Activated naive CD4-positive, alpha-beta T cell treated with anti-CD3 and anti-CD28 coated beads for 36 hours (primary cell): ENCODE measurements around the gene FOXP4. TPM values are rescaled to one million over a fixed set of nuclear protein-coding genes. Genes with fewer than 3 reads are reported as not detected.

Experiments
- CTCF ChIA-PET: fragments of 350-600 bp; sonication (Branson Sonifier 250); formaldehyde crosslinking; loops from one replicate; lab custom pipeline; 2021; ENCODE audit warnings: antibody characterized with exemption; lab: Charles Lee
- DNase-seq: peaks from one replicate; pipeline ENCODE4 v3.0.0-alpha.2; 2020
- H3K27ac Mint-ChIP-seq: one replicate; pipeline ENCODE4 v1.8.0; 2021; ENCODE audit warnings: mild to moderate bottlenecking, mixed read lengths
- H3K27me3 Mint-ChIP-seq: one replicate; pipeline ENCODE4 v1.8.0; 2021; ENCODE audit warnings: low read depth, mixed read lengths
- H3K36me3 Mint-ChIP-seq: one replicate; pipeline ENCODE4 v1.8.0; 2021; ENCODE audit warnings: low read depth, mixed read lengths
- H3K4me1 Mint-ChIP-seq: one replicate; pipeline ENCODE4 v1.8.0; 2021; ENCODE audit warnings: low read depth, mixed read lengths
- H3K4me3 Mint-ChIP-seq: one replicate; pipeline ENCODE4 v1.8.0; 2021; ENCODE audit warnings: mild to moderate bottlenecking, moderate library complexity, mixed read lengths
- H3K9me3 Mint-ChIP-seq: one replicate; pipeline ENCODE4 v1.8.0; 2021; ENCODE audit warnings: mixed read lengths
- intact Hi-C: fragments of 100-400 bp; cut with micrococcal nuclease; formaldehyde crosslinking; loops from one replicate; pipeline ENCODE4 v1.15.1; 2023
- total RNA-seq, 2 experiments: library from RNA; stranded (reverse); gene quantifications; one replicate each; pipeline ENCODE4 v1.2.3, GENCODE V29; 2021

The FOXP4 gene
- total RNA-seq, 2 experiments from 2014 or later, result 15.9 to 16.0 TPM

DNA sequence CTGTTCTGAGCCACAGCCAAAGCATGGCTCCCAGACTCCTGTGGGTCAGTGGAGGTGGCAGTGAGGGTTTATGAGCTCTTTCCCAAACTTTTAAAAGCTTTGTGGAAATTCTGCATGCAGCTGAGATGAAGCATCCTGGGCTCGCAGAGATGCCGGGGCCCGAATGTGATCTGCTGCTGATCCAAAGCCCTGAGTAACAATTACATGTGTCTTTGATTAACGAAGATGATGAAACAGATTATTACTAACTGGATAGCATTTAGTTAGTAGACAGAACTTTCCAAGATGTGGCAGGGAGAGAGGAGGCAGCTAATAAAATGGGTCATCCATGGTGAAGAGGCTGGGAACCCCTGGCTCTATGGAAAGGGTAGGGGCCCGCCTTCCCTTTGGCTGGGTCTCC, 48.1 kb downstream of the FOXP4 start:
- H3K27me3 Mint-ChIP-seq, result no peaks in the 10 kb centered on the region

GRCh38 chr6:41594766-41595165, 48.6 kb downstream of the FOXP4 start:
- Mint-ChIP-seq H3K36me3 (peaks cover 4% of the 10 kb centered on the region), H3K27ac (no peak overlapping the region), H3K4me1 (no peaks in the 10 kb centered on the region), H3K27me3 (no peaks in the 10 kb centered on the region), H3K4me3 (no peak overlapping the region), H3K9me3 (no peaks in the 10 kb centered on the region)
- CTCF ChIA-PET, result interaction anchor here (1.2 to 5.4 kb wide), 4 partner anchors 88 to 226 kb away, joined by 3 to 50 read pairs (median 4); no protein-coding TSS in a partner anchor
- no peak for DNase-seq
- intact Hi-C loops, result loop anchor here (5.0 kb wide), 1 partner anchor 287 kb away; no protein-coding TSS in a partner anchor

More for the DNA sequence above, 48.1 kb downstream of the FOXP4 start:
- intact Hi-C loops, result loop anchor here (5.0 kb wide), 1 partner anchor 287 kb away; no protein-coding TSS in a partner anchor
- DNase-seq, result no peak
- H3K4me1 Mint-ChIP-seq, result no peaks in the 10 kb centered on the region
- no peak overlapping the region for H3K27ac Mint-ChIP-seq
- H3K4me3 Mint-ChIP-seq, result no peak overlapping the region
- H3K9me3 Mint-ChIP-seq, result no peaks in the 10 kb centered on the region
- CTCF ChIA-PET, result interaction anchor here (1.2 to 5.4 kb wide), 4 partner anchors 89 to 226 kb away, joined by 3 to 50 read pairs (median 4); no protein-coding TSS in a partner anchor
- H3K36me3 Mint-ChIP-seq, result peaks cover 4% of the 10 kb centered on the region

DNA sequence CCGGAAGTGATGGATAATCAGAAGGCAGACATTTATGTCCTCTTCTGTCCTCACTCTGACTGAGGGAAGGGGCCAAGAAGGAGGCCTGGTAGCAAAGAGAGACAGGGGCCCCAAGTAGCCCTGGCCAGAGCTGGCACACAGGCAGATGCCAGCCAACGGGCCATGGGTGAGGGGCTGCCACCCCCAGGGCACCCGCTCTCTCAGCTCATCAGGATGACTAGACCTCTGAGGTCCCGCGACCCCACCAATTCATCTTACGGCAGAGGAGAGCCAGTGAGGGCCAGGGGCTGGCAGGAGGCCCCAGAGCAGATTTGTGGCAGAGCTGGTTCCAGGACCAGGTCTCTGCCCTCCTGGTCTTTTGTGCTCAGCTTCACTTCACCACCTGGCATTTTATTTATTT, 49.0 kb downstream of the FOXP4 start:
- Mint-ChIP-seq H3K4me3 (no peak overlapping the region), H3K27me3 (no peaks in the 10 kb centered on the region), H3K27ac (no peak overlapping the region), H3K9me3 (no peaks in the 10 kb centered on the region), H3K36me3 (peaks cover 4% of the 10 kb centered on the region), H3K4me1 (no peaks in the 10 kb centered on the region)
- CTCF ChIA-PET, result interaction anchor here (0.6 to 5.4 kb wide), 5 partner anchors 86 to 227 kb away, joined by 3 to 50 read pairs (median 4); no protein-coding TSS in a partner anchor
- DNase-seq, result no peak
- intact Hi-C loops, result no loop called here

- H3K9me3 Mint-ChIP-seq, result no peaks in the 10 kb centered on the region
- H3K36me3 Mint-ChIP-seq, result peaks cover 4% of the 10 kb centered on the region
- intact Hi-C loops, result no loop called here
- no peaks in the 10 kb centered on the region for H3K27me3 Mint-ChIP-seq
- no peak for DNase-seq
- CTCF ChIA-PET, result interaction anchor here (0.5 to 1.7 kb wide), 5 partner anchors 10 to 228 kb away, joined by 3 to 7 read pairs (median 5); no protein-coding TSS in a partner anchor
- no peak overlapping the region for H3K27ac Mint-ChIP-seq
- H3K4me3 Mint-ChIP-seq, result no peak overlapping the region
- no peaks in the 10 kb centered on the region for H3K4me1 Mint-ChIP-seq
Measured at GRCh38 chr6:41596096-41596685, 50.0 kb downstream of the FOXP4 start.

GRCh38 chr6:41596807-41597206, 50.6 kb downstream of the FOXP4 start:
- H3K9me3 Mint-ChIP-seq, result no peaks in the 10 kb centered on the region
- no peak overlapping the region for H3K4me3 Mint-ChIP-seq
- H3K27ac Mint-ChIP-seq, result no peak overlapping the region
- no peak for DNase-seq
- CTCF ChIA-PET, result interaction anchor here (0.5 to 1.7 kb wide), 2 partner anchors 10 to 171 kb away, joined by 5 to 7 read pairs; no protein-coding TSS in a partner anchor
- no peaks in the 10 kb centered on the region for H3K4me1 Mint-ChIP-seq
- intact Hi-C loops, result no loop called here
- no peaks in the 10 kb centered on the region for H3K27me3 Mint-ChIP-seq
- H3K36me3 Mint-ChIP-seq, result peaks cover 3% of the 10 kb centered on the region

DNA sequence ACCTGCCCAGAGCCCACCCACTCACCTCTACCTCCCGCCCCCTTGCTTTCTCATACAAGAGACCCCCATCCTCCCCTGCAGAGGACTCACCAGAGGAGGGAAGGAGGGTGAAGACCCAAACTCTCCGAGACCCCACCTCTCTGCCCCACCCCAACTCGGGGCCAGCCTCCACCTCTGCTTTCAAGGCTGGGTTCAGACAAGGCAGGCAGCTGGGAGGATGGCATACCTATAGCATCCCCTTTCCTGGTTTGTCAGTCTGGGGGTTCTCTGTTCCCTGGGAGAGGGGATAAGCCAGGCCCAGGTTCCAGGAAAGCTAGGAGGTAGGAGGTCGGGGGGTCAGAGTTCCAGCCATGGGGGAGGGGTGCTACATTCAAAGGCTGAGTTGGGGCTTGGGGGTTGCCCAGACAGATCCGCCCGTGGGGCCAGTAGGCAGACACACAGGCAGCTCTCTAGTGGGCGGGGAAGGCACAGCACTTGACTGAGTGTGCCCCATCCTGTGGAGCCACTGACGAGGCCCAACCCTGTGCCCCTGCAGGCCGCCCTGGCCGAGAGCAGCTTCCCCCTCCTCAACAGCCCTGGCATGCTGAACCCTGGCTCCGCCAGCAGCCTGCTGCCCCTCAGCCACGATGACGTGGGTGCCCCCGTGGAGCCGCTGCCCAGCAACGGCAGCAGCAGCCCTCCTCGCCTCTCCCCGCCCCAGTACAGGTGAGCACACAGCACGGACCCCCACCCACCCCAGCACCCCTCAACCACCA, 51.2 kb downstream of the FOXP4 start:
- Mint-ChIP-seq H3K36me3 (peaks cover 2% of the 10 kb centered on the region), H3K27me3 (no peaks in the 10 kb centered on the region), H3K27ac (no peak overlapping the region), H3K4me3 (no peak overlapping the region), H3K4me1 (no peaks in the 10 kb centered on the region), H3K9me3 (no peaks in the 10 kb centered on the region)
- no peak for DNase-seq
- CTCF ChIA-PET, result interaction anchor here (0.7 to 1.7 kb wide), 2 partner anchors 9 to 172 kb away, joined by 3 to 5 read pairs; no protein-coding TSS in a partner anchor
- intact Hi-C loops, result no loop called here

DNA sequence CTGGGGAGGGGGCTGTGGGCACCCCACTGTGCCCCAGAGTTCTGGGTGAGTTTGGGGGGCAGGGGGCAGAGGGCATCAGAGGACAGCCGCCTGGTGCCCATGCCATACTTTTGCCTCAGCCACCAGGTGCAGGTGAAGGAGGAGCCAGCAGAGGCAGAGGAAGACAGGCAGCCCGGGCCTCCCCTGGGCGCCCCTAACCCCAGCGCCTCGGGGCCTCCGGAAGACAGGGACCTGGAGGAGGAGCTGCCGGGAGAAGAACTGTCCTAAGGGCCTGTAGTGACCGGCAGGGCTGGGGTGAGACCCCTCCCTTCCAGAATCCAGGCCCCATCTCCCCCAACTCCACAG, 52.5 kb downstream of the FOXP4 start:
- H3K36me3 Mint-ChIP-seq, result no peaks in the 10 kb centered on the region
- CTCF ChIA-PET, result interaction anchor here (1.9 kb wide), 1 partner anchor 85 kb away, joined by 10 read pairs; no protein-coding TSS in a partner anchor
- H3K4me3 Mint-ChIP-seq, result no peak overlapping the region
- intact Hi-C loops, result no loop called here
- no peaks in the 10 kb centered on the region for H3K27me3 Mint-ChIP-seq
- H3K9me3 Mint-ChIP-seq, result no peaks in the 10 kb centered on the region
- DNase-seq, result no peak
- H3K27ac Mint-ChIP-seq, result no peak overlapping the region
- H3K4me1 Mint-ChIP-seq, result peaks cover 4% of the 10 kb centered on the region

DNA sequence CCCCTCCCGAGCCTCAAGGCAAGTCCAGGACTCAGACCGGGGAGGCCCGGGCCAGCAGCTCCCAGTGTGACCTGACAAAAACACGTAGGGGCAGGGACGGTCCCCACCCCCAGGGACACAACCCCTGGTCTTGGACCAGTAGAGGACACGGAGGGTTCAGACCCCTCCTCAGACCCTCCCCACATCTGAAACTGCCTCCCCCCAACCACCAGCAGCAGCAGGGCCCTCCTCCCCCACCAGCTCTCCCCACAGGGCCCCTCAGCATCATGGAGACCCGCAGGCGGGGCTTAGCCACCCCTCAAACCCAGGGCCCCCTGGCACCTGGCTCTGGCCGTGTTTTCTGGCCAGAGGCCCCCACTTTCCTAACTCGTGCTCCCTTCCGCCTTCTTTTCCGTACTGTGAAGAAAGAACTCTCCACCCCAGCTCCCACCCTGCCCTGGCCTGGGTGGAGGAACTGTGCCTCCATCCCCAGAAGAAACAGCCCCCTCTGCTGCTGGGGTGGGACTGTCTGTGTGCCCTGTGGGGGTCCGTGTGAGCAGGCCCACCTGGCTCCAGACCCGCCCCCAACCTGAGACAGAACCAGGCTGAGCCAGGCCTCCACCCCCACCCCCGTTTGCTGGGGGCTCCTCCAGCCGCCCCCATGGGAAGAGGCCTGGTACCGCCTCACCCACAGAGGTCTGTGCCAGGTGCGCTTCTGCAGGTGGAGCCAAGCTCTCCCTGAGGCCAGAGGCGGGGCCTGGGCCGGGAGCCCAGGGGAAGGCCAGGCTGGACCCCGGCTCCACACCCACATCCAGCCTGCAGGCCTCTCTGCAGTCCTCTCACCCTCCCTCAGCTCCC, 53.1 kb downstream of the FOXP4 start:
- Mint-ChIP-seq H3K4me1 (peaks cover 4% of the 10 kb centered on the region), H3K4me3 (no peak overlapping the region), H3K36me3 (no peaks in the 10 kb centered on the region), H3K27ac (no peak overlapping the region), H3K9me3 (no peaks in the 10 kb centered on the region), H3K27me3 (no peaks in the 10 kb centered on the region)
- no peak for DNase-seq
- CTCF ChIA-PET, result interaction anchor here (1.9 kb wide), 1 partner anchor 84 kb away, joined by 10 read pairs; no protein-coding TSS in a partner anchor
- intact Hi-C loops, result no loop called here

DNA sequence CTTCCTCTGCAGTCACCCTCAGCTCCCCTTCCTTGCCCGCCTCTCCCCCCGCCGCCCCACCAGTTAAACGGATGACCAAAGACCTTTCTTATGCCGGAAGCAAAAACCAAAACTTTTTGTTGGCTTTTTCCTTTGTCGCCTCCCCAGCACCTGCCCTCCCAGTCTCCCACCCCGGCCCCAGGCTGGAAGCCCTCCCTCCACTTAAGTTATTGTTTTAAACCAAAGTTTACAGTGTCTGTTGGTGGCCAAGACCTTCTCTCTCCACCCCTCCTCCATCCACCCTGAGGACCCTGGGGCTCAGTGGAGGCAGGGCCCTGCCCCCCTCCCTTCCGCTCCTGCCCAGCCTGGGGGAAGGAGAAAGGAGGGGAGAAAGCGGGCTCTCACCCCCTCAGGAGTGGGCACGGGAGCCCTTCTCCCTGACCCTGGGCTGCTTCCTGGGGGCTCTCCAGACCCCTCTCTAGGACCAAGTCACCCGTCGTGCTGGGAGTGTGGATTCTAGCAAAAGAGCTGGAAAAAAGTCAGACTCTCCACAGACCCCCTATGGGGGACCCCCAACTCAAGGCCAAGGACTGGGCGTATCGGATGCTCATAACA, 53.8 kb downstream of the FOXP4 start:
- H3K4me3 Mint-ChIP-seq, result no peak overlapping the region
- CTCF ChIA-PET, result interaction anchor here (1.2 to 1.9 kb wide), 2 partner anchors 84 to 161 kb away, joined by 4 to 10 read pairs; no protein-coding TSS in a partner anchor

DNA sequence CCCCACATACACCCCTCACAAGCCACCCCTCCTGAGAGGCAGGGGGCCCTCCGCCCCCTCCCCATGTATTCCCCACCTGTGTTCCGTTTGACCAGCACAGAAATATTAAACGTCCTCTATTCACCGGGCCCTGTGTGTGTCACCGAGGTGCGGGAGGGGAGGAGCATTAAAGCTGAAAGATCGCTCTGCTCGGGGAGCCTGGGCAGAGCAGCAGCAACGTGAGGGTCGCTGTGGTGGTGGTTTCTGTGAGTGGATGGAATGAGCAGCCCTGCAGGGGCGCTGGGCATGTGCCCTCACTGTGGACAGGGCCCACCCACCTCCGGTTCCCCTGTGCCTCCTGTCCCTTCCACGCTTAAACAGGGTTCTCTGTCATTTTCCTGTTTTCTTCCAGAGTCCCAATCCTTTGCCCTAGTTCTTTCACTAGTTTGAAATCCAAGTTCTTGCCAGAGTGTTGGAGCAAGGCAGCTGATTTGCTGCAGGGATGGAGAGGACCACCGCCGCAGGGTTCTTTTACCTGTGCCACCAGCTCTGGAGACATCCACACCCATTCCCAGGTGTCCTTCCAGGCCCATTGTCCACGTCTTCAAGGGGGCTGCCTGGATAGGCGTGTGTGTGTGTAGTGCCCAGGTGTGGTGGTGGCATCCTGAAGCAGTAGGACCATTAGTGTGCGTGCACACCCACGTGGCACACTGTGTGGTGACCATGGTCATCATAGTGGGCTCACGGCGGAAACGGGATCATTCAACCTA, 54.5 kb downstream of the FOXP4 start:
- H3K27ac Mint-ChIP-seq, result peak overlapping the region; percentile 24
- no peaks in the 10 kb centered on the region for H3K36me3 Mint-ChIP-seq
- H3K4me1 Mint-ChIP-seq, result peaks cover 4% of the 10 kb centered on the region
- intact Hi-C loops, result loop anchor here (10.0 kb wide), 1 partner anchor 444 kb away; no protein-coding TSS in a partner anchor
- H3K9me3 Mint-ChIP-seq, result no peaks in the 10 kb centered on the region
- DNase-seq, result no peak
- H3K27me3 Mint-ChIP-seq, result no peaks in the 10 kb centered on the region
- CTCF ChIA-PET, result interaction anchor here (1.2 to 3.7 kb wide), 3 partner anchors 79 to 162 kb away, joined by 4 to 65 read pairs (median 39); no protein-coding TSS in a partner anchor
- H3K4me3 Mint-ChIP-seq, result no peak overlapping the region

More for the DNA sequence above, 53.8 kb downstream of the FOXP4 start:
- intact Hi-C loops, result loop anchor here (10.0 kb wide), 1 partner anchor 445 kb away; no protein-coding TSS in a partner anchor
- DNase-seq, result no peak
- peaks cover 4% of the 10 kb centered on the region for H3K4me1 Mint-ChIP-seq
- H3K9me3 Mint-ChIP-seq, result no peaks in the 10 kb centered on the region
- H3K27ac Mint-ChIP-seq, result no peak overlapping the region
- H3K27me3 Mint-ChIP-seq, result no peaks in the 10 kb centered on the region
- no peaks in the 10 kb centered on the region for H3K36me3 Mint-ChIP-seq

DNA sequence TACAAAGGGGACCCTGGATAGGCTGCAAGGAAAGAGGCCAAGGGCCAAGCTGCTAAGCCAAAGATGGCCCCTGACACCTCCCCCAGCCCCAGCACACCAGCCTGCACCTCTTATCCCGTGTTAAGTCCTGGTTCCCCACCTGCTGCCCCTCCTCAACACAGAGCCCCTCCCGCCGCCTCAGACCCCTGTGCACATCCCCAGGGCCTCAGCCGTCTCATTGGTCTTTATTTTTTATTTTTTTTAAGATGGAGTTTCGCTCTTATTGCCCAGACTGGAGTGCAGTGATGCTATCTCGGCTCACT, 55.0 kb downstream of the FOXP4 start:
- CTCF ChIA-PET, result interaction anchor here (1.2 to 3.7 kb wide), 3 partner anchors 79 to 162 kb away, joined by 4 to 65 read pairs (median 39); no protein-coding TSS in a partner anchor
- intact Hi-C loops, result loop anchor here (10.0 kb wide), 1 partner anchor 444 kb away; no protein-coding TSS in a partner anchor

More for the DNA sequence above, 55.0 kb downstream of the FOXP4 start:
- Mint-ChIP-seq H3K4me3 (no peak overlapping the region), H3K36me3 (no peaks in the 10 kb centered on the region), H3K9me3 (no peaks in the 10 kb centered on the region), H3K4me1 (peaks cover 4% of the 10 kb centered on the region), H3K27ac (no peak overlapping the region), H3K27me3 (no peaks in the 10 kb centered on the region)
- no peak for DNase-seq
